Activated CD4-positive, alpha-beta T cell treated with anti-CD3 and anti-CD28 coated beads for 4 hours (primary cell): ENCODE results near the gene SLC17A5.
"Not testable (repeated sequence)": the region's sequence is repeated elsewhere in the genome, so short reads cannot be mapped to it uniquely, and the experiment has no call there.

Experiments used
- DNase-seq, 2 donors: peaks; one replicate each; pipeline ENCODE4 v3.0.0-alpha.2; 2020

SLC17A5 gene

GRCh38 chr6:73564578-73565345 is 89.0 kb downstream of the SLC17A5 start:
- no peak for DNase-seq

GRCh38 chr6:73562558-73562957 is 91.2 kb downstream of the SLC17A5 start:
- no peak for DNase-seq

- no peak for DNase-seq
Observed at GRCh38 chr6:73560853-73561407, 92.9 kb downstream of the SLC17A5 start.

- DNase-seq: no peak
Observed at GRCh38 chr6:73560182-73560732, 93.5 kb downstream of the SLC17A5 start.

- DNase-seq: not testable (repeated sequence)
Observed at GRCh38 chr6:73559399-73559794, 94.4 kb downstream of the SLC17A5 start.

GRCh38 chr6:73558624-73559398 is 95.0 kb downstream of the SLC17A5 start:
- no peak for DNase-seq

- DNase-seq: no peak
Observed at GRCh38 chr6:73556836-73557235, 97.0 kb downstream of the SLC17A5 start.

GRCh38 chr6:73555380-73555949 is 98.3 kb downstream of the SLC17A5 start:
- not testable (repeated sequence) for DNase-seq

GRCh38 chr6:73551115-73551514 is 102.7 kb downstream of the SLC17A5 start:
- not testable (repeated sequence) for DNase-seq

- no peak for DNase-seq
Observed at GRCh38 chr6:73548458-73549446, 105.0 kb downstream of the SLC17A5 start.

GRCh38 chr6:73547036-73547435 is 106.8 kb downstream of the SLC17A5 start:
- DNase-seq: no peak
